ENCODE data around the gene KIF5A. TPM values are rescaled to one million over a fixed set of nuclear protein-coding genes. Genes with fewer than 3 reads are reported as not detected.

KIF5A gene
- 0.17 to 0.31 TPM (median 0.23 TPM) in 5 replicates for total RNA-seq (2022; extraction: Qiagen RNA extraction; ENCODE audit: low read depth)

GRCh38 chr12:57549909-57550640, at the start of gene KIF5A:
KIF5A (plus strand) TSS chr12:57550044; CDS start chr12:57550272, 228 bp downstream.

GRCh38 chr12:57520053-57520818, 29.6 kb upstream of the KIF5A start, which contains the start of gene DDIT3:
DDIT3 (minus strand) TSS chr12:57520514; CDS start chr12:57517406, 3,108 bp downstream.

GRCh38 chr12:57522011-57522886, 27.6 kb upstream of the KIF5A start, which contains the start of gene MBD6:
MBD6 (plus strand) TSS chr12:57522824; CDS start chr12:57524304, 1,480 bp downstream.

GRCh38 chr12:57546438-57547287, 3.2 kb upstream of the KIF5A start, which contains the start of gene DCTN2:
DCTN2 (minus strand) TSS chr12:57547192; CDS start chr12:57547063, 129 bp downstream.

GRCh38 chr12:57590864-57591781, 41.3 kb downstream of the KIF5A start, which contains the start of gene PIP4K2C:
PIP4K2C (plus strand) TSS chr12:57591192; CDS start chr12:57591290, 98 bp downstream.

GRCh38 chr12:57604454-57604991, 54.7 kb downstream of the KIF5A start, which contains the start of gene DTX3:
DTX3 (plus strand) TSS chr12:57604824; CDS start chr12:57606518, 1,694 bp downstream.

GRCh38 chr12:57611108-57611826, 61.4 kb downstream of the KIF5A start, which contains the start of gene ARHGEF25:
ARHGEF25 (plus strand) TSS chr12:57611435; CDS start chr12:57611895, 460 bp downstream.

GRCh38 chr12:57632958-57633840, 83.4 kb downstream of the KIF5A start, which contains the start of gene B4GALNT1:
B4GALNT1 (minus strand) TSS chr12:57633201; CDS start chr12:57632132, 1,069 bp downstream.

Other genes starting within 250 kb of the KIF5A start
- 8.2 to 11.6 TPM (median 10.1 TPM) in 5 replicates for gene R3HDM2, start 119.0 kb upstream of the KIF5A start, total RNA-seq (2022; extraction: Qiagen RNA extraction; ENCODE audit: low read depth)
- 0.03 to 0.07 TPM in 2 of 5 replicates, not detected in the others for gene INHBC, start 115.3 kb upstream of the KIF5A start, total RNA-seq (2022; extraction: Qiagen RNA extraction; ENCODE audit: low read depth)
- 0.07 to 0.20 TPM (median 0.13 TPM) in 4 of 5 replicates, not detected in the other for gene INHBE, start 94.7 kb upstream of the KIF5A start, total RNA-seq (2022; extraction: Qiagen RNA extraction; ENCODE audit: low read depth)
- gene GLI1, start 90.3 kb upstream of the KIF5A start, total RNA-seq (2022; extraction: Qiagen RNA extraction; ENCODE audit: low read depth): 7.1 to 13.9 TPM (median 12.0 TPM) in 5 replicates
- gene ARHGAP9, start 70.2 kb upstream of the KIF5A start, total RNA-seq (2022; extraction: Qiagen RNA extraction; ENCODE audit: low read depth): 0.20 to 0.91 TPM (median 0.40 TPM) in 5 replicates
- gene MARS1, start 62.0 kb upstream of the KIF5A start, total RNA-seq (2022; extraction: Qiagen RNA extraction; ENCODE audit: low read depth): 151 to 225 TPM (median 156 TPM) in 5 replicates
- gene DDIT3, start 29.5 kb upstream of the KIF5A start, total RNA-seq (2022; extraction: Qiagen RNA extraction; ENCODE audit: low read depth): 35.7 to 48.5 TPM (median 39.1 TPM) in 5 replicates
- 23.2 to 32.2 TPM (median 27.5 TPM) in 5 replicates for gene MBD6, start 27.2 kb upstream of the KIF5A start, total RNA-seq (2022; extraction: Qiagen RNA extraction; ENCODE audit: low read depth)
- 112 to 184 TPM (median 114 TPM) in 5 replicates for gene DCTN2, start 2.9 kb upstream of the KIF5A start, total RNA-seq (2022; extraction: Qiagen RNA extraction; ENCODE audit: low read depth)
- 36.3 to 44.3 TPM (median 42.6 TPM) in 5 replicates for gene PIP4K2C, start 41.1 kb downstream of the KIF5A start, total RNA-seq (2022; extraction: Qiagen RNA extraction; ENCODE audit: low read depth)
- gene DTX3, start 54.8 kb downstream of the KIF5A start, total RNA-seq (2022; extraction: Qiagen RNA extraction; ENCODE audit: low read depth): 14.4 to 21.2 TPM (median 18.1 TPM) in 5 replicates
- gene ARHGEF25, start 61.4 kb downstream of the KIF5A start, total RNA-seq (2022; extraction: Qiagen RNA extraction; ENCODE audit: low read depth): 4.8 to 7.0 TPM (median 6.8 TPM) in 5 replicates
- gene B4GALNT1, start 83.2 kb downstream of the KIF5A start, total RNA-seq (2022; extraction: Qiagen RNA extraction; ENCODE audit: low read depth): 36.6 to 54.4 TPM (median 48.1 TPM) in 5 replicates
- gene OS9, start 144.1 kb downstream of the KIF5A start, total RNA-seq (2022; extraction: Qiagen RNA extraction; ENCODE audit: low read depth): 116 to 127 TPM (median 119 TPM) in 5 replicates
- 0.13 to 0.20 TPM (median 0.16 TPM) in 5 replicates for gene AGAP2, start 188.7 kb downstream of the KIF5A start, total RNA-seq (2022; extraction: Qiagen RNA extraction; ENCODE audit: low read depth)
- gene TSPAN31, start 195.0 kb downstream of the KIF5A start, total RNA-seq (2022; extraction: Qiagen RNA extraction; ENCODE audit: low read depth): 15.7 to 20.4 TPM (median 17.0 TPM) in 5 replicates
- gene CDK4, start 202.3 kb downstream of the KIF5A start, total RNA-seq (2022; extraction: Qiagen RNA extraction; ENCODE audit: low read depth): 259 to 307 TPM (median 276 TPM) in 5 replicates
- gene MARCHF9, start 205.1 kb downstream of the KIF5A start, total RNA-seq (2022; extraction: Qiagen RNA extraction; ENCODE audit: low read depth): 6.1 to 8.8 TPM (median 7.5 TPM) in 5 replicates
- 1.4 to 3.7 TPM (median 2.3 TPM) in 5 replicates for gene CYP27B1, start 217.0 kb downstream of the KIF5A start, total RNA-seq (2022; extraction: Qiagen RNA extraction; ENCODE audit: low read depth)
- gene METTL1, start 222.1 kb downstream of the KIF5A start, total RNA-seq (2022; extraction: Qiagen RNA extraction; ENCODE audit: low read depth): 51.0 to 61.9 TPM (median 57.7 TPM) in 5 replicates
- gene EEF1AKMT3, start 222.6 kb downstream of the KIF5A start, total RNA-seq (2022; extraction: Qiagen RNA extraction; ENCODE audit: low read depth): 4.2 to 7.1 TPM (median 6.1 TPM) in 5 replicates
- gene TSFM, start 232.7 kb downstream of the KIF5A start, total RNA-seq (2022; extraction: Qiagen RNA extraction; ENCODE audit: low read depth): 69.5 to 78.2 TPM (median 73.9 TPM) in 5 replicates

Measured in A549 treated with CpdA at 1 μM for 4 hours (cell line).